GM12878 (cell line): ENCODE measurements around the gene PREP. TPM values are rescaled to one million over a fixed set of nuclear protein-coding genes. Genes with fewer than 3 reads are reported as not detected.

Source experiments
- ATAC-seq: fragments of 200-7000 bp; cut with Tn5 transposase; 3 replicates; pipeline ENCODE4 v1.9.1; 2020; ENCODE audit warnings: mild to moderate bottlenecking, moderate library complexity
- BruUV-seq: library from RNA; stranded (reverse); fragments of 400-500 nt; replicated peaks from 2 replicates; lab custom pipeline; 2021; lab: Mats Ljungman, UMichigan
- CTCF ChIA-PET: fragments of 300-600 bp; sonication (Branson Sonifier 250); formaldehyde crosslinking; extraction: SDS; loops from one replicate; lab custom pipeline; 2021; ENCODE audit warnings: inconsistent platforms; lab: Yijun Ruan, JAX
- POLR2A ChIA-PET: fragments of 350-600 bp; formaldehyde crosslinking; extraction: SDS; loops from one replicate; lab custom pipeline; 2021; ENCODE audit warnings: inconsistent platforms; lab: Charles Lee
- RAD21 ChIA-PET: fragments of 300-600 bp; sonication (Branson Sonifier 250); formaldehyde crosslinking; loops from one replicate; lab custom pipeline; 2023; ENCODE audit warnings: antibody characterized with exemption; ENCODE audit not compliant: unreplicated experiment; lab: Charles Lee
- SMC1A ChIA-PET: fragments of 300-600 bp; sonication (Branson Sonifier 250); formaldehyde crosslinking; loops from one replicate; lab custom pipeline; 2023; ENCODE audit not compliant: unreplicated experiment, uncharacterized antibody; lab: Charles Lee
- DNase-seq: peaks from one replicate; pipeline ENCODE4 v3.0.0-alpha.2; 2011; ENCODE audit warnings: low read depth, low spot score
- FAIRE-seq: peaks from 3 replicates; lab custom pipeline; 2011; peaks lifted over from hg19 to GRCh38; lab: Jason Lieb, UNC
- H2AFZ ChIP-seq: 2 replicates; pipeline ENCODE4 v1.6.0; 2011; ENCODE audit warnings: low read depth, low read length, control low read depth; ENCODE audit not compliant: control insufficient read depth
- H3K27ac ChIP-seq: 2 replicates; pipeline ENCODE4 v1.5.1; 2011; ENCODE audit warnings: control low read depth; ENCODE audit not compliant: control insufficient read depth, insufficient read depth
- H3K27me3 ChIP-seq, 2 experiments: replicated peaks in 1 of 2; 2 replicates each; pipeline versions ENCODE4 v1.6.0 to v1.6.1; 2011; ENCODE audit warnings: low read length in 1 of 2; ENCODE audit not compliant: control insufficient read depth in 2 of 2, insufficient read depth in 2 of 2
- H3K36me3 ChIP-seq, 2 experiments: 2 replicates each; pipeline ENCODE4 v1.5.1; 2011; ENCODE audit warnings: low read length in 1 of 2; ENCODE audit not compliant: control insufficient read depth in 2 of 2, insufficient read depth in 2 of 2
- H3K4me1 ChIP-seq: 2 replicates; pipeline ENCODE4 v1.6.1; 2011; ENCODE audit warnings: mild to moderate bottlenecking, low read length, moderate library complexity, mixed read lengths; ENCODE audit not compliant: control insufficient read depth, insufficient read depth
- H3K4me2 ChIP-seq: 2 replicates; pipeline ENCODE4 v1.6.0; 2011; ENCODE audit warnings: control low read depth; ENCODE audit not compliant: control insufficient read depth, insufficient read depth
- H3K4me3 ChIP-seq: fragments of 200-600 bp; sonication (generic); 2 replicates; pipeline ENCODE4 v1.5.1; 2016
- H3K79me2 ChIP-seq: 2 replicates; pipeline ENCODE4 v1.6.0; 2011; ENCODE audit warnings: low read length; ENCODE audit not compliant: control insufficient read depth, insufficient read depth
- H3K9ac ChIP-seq: 2 replicates; pipeline ENCODE4 v1.8.0; 2011; ENCODE audit warnings: low read length, control low read depth, mixed read lengths; ENCODE audit not compliant: control insufficient read depth, insufficient read depth
- H3K9me3 ChIP-seq: replicated peaks from 3 replicates; pipeline ENCODE4 v1.5.1; 2011; ENCODE audit warnings: mild to moderate bottlenecking, low read length; ENCODE audit not compliant: control insufficient read depth, insufficient read depth
- H4K20me1 ChIP-seq: 2 replicates; pipeline ENCODE4 v1.6.0; 2011; ENCODE audit not compliant: control insufficient read depth, insufficient read depth
- CREM ChIP-seq: IDR thresholded peaks from 2 replicates; pipeline ENCODE4 v1.6.1; 2014; ENCODE audit warnings: antibody characterized with exemption, low read depth
- ESRRA ChIP-seq: IDR thresholded peaks from 2 replicates; pipeline ENCODE4 v1.6.1; 2012; ENCODE audit warnings: mild to moderate bottlenecking, low read length, improper control_type of control experiment
- IKZF2 ChIP-seq, 2 experiments: fragments of 450-650 bp; IDR thresholded peaks; 2 replicates each; pipeline ENCODE4 v1.6.1; 2017; ENCODE audit warnings: mild to moderate bottlenecking in 2 of 2, moderate library complexity in 2 of 2
- NR2C2 ChIP-seq: IDR thresholded peaks from 2 replicates; pipeline ENCODE4 v1.6.1; 2011; ENCODE audit warnings: borderline replicate concordance, low read depth; ENCODE audit not compliant: control insufficient read depth, insufficient read length
- NR2F1 ChIP-seq: fragments of 450-650 bp; conservative IDR thresholded peaks from 2 replicates; pipeline ENCODE4 v1.6.1; 2017; ENCODE audit warnings: mild to moderate bottlenecking
- POLR2A ChIP-seq: IDR thresholded peaks from 2 replicates; pipeline ENCODE4 v1.6.1; 2011; ENCODE audit warnings: low read depth, mild to moderate bottlenecking, low read length
- POLR2AphosphoS5 ChIP-seq: IDR thresholded peaks from 2 replicates; pipeline ENCODE4 v1.6.1; 2011; ENCODE audit warnings: mild to moderate bottlenecking, low read length, inconsistent platforms
- RAD51 ChIP-seq: fragments of 450-650 bp; IDR thresholded peaks from 2 replicates; pipeline ENCODE4 v1.6.1; 2016; ENCODE audit warnings: moderate library complexity, mild to moderate bottlenecking, inconsistent platforms
- STAT1 ChIP-seq: fragments of 450-650 bp; conservative IDR thresholded peaks from 2 replicates; pipeline ENCODE4 v1.6.1; 2014; ENCODE audit warnings: antibody characterized with exemption, mild to moderate bottlenecking
- TCF7 ChIP-seq: IDR thresholded peaks from 2 replicates; pipeline ENCODE4 v1.6.1; 2014; ENCODE audit warnings: antibody characterized with exemption, borderline replicate concordance
- WGBS: methylation state at CpG from one replicate; pipeline ENCODE4 v1.1.6; 2016; ENCODE audit warnings: low lambda C conversion rate; ENCODE audit not compliant: insufficient replicate concordance, insufficient coverage; ENCODE audit errors: missing lambda C conversion rate; 5-methylcytosine and 5-hydroxymethylcytosine counted together
- in situ Hi-C: fragments of 300-500 bp; cut with MboI; formaldehyde crosslinking; loops from 9 replicates; pipeline ENCODE4 v1.14.3; 2018; ENCODE audit warnings: mixed read lengths
- intact Hi-C: fragments of 100-400 bp; cut with micrococcal nuclease; formaldehyde crosslinking; loops from one replicate; pipeline ENCODE4 v1.14.2; 2022; ENCODE audit not compliant: unreplicated experiment
- polyA plus RNA-seq, 11 experiments: library from polyadenylated mRNA; depleted of rRNA in 4 of 11; unstranded in 6 of 11; stranded (reverse) in 5 of 11; fragments of >200 nt; fragmentation: Nextera tagmentation in 4 of 11; fragmentation: Illumina TruSeq in 1 of 11; extraction: Ambion mirVana in 4 of 11; extraction: Trizol in 1 of 11; gene quantifications; 1 replicate in 1 of 11; 2 replicates in 10 of 11; pipeline versions ENCODE4 v1.2.1 to v1.2.3, GENCODE V29; 2011 to 2016; ENCODE audit warnings: inconsistent platforms in 2 of 11, missing spikeins in 2 of 11, low read depth in 1 of 11
- total RNA-seq, 4 experiments: library from RNA; depleted of rRNA in 3 of 4; stranded (reverse); fragments of >200 nt in 3 of 4; fragmentation: Illumina TruSeq in 1 of 4; extraction: Trizol in 1 of 4; gene quantifications; 2 replicates each; pipeline versions ENCODE4 v1.2.1 to v1.2.3, GENCODE V29; 2013 to 2021
- TF ChIP-seq, protein P1 (sequence below): fragments of 450-650 bp; formaldehyde crosslinking; IDR thresholded peaks from 2 replicates; pipeline ENCODE4 v1.4.0; 2020; ENCODE audit warnings: mild to moderate bottlenecking, moderate library complexity
- TF ChIP-seq, protein P2 (sequence below): IDR thresholded peaks from 2 replicates; pipeline ENCODE4 v1.6.1; 2012; ENCODE audit warnings: low read depth, low read length, improper control_type of control experiment
- TF ChIP-seq, protein P3 (sequence below): IDR thresholded peaks from 2 replicates; pipeline ENCODE4 v1.6.1; 2012; ENCODE audit warnings: low read length, inconsistent platforms

Gene PREP
- total and polyA plus RNA-seq, 10 of the 15 experiments (the other 5 are each of a cell fraction or from before 2014, with no cell fraction given), result 6.5 to 33.6 (median 18.1) TPM

DNA sequence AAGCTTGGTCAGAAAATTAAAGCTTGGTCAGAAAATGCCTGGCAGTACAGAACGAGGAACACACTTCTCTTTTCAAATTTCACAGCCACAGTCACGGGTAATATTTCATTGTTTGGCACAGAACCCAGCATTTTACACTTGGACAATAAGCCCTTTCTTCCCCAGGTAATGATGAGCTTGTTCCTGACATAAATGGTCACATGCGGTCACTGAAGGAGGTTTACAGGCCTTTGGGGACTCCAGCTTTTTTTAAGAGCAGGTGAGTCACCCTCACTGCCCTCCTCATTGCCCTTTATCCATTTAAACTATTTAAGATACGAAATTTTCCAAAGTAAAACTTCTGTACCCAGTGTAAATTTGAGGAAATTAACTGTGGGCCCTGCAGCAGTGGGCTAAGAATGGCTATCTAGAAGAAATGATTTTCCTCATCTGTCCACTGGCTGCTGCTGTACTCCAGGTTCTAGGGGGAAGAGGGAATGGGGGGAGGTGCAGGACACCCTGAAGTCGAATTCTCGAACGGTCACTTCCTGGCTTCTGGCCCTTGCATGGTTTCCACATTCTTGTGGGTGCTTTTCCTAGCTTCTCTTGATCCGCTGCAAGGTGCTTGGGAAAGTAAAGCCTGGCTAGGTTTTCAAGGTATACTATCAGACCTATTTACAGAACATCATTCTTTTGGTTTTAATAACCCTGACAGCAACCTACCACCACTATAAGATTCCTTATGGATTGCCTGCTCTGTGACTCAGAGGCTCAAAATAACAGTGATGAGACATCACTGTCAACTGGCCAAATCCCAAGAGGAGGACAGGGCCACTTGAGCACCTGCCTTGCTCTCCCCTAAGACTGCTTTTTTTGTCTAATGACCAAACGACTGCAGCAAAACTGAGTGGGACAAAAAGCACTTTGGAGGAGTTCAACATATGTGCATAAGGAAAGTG is 75.8 kb downstream of the PREP start (continued):
- TF ChIP-seq, protein P1, sequence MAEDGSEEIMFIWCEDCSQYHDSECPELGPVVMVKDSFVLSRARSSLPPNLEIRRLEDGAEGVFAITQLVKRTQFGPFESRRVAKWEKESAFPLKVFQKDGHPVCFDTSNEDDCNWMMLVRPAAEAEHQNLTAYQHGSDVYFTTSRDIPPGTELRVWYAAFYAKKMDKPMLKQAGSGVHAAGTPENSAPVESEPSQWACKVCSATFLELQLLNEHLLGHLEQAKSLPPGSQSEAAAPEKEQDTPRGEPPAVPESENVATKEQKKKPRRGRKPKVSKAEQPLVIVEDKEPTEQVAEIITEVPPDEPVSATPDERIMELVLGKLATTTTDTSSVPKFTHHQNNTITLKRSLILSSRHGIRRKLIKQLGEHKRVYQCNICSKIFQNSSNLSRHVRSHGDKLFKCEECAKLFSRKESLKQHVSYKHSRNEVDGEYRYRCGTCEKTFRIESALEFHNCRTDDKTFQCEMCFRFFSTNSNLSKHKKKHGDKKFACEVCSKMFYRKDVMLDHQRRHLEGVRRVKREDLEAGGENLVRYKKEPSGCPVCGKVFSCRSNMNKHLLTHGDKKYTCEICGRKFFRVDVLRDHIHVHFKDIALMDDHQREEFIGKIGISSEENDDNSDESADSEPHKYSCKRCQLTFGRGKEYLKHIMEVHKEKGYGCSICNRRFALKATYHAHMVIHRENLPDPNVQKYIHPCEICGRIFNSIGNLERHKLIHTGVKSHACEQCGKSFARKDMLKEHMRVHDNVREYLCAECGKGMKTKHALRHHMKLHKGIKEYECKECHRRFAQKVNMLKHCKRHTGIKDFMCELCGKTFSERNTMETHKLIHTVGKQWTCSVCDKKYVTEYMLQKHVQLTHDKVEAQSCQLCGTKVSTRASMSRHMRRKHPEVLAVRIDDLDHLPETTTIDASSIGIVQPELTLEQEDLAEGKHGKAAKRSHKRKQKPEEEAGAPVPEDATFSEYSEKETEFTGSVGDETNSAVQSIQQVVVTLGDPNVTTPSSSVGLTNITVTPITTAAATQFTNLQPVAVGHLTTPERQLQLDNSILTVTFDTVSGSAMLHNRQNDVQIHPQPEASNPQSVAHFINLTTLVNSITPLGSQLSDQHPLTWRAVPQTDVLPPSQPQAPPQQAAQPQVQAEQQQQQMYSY (CRISPR knock-in tag), result no peak
- TF ChIP-seq STAT1 (no peak), IKZF2 (IDR thresholded peaks at IDR 0.05) (no peak), NR2F1 (no peak)

DNA sequence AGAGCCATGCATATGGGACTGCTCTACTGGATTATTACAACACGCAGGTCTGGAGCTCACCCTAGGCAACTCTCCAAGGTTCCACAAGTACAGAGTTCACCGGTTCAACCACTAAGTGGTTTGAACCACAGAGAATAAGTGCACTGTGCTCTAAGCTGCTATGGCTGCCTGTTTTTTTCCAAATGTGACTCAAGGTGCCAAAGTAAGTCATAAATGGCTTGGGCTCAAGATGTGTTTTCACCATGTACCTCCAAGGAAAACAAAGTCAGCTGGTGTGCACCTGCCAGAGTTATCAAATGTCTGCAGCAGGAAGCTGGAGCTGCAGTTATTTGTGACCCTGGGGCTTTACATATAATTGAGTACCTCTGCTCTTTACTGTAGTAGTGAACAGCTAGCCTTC is 76.7 kb downstream of the PREP start:
- Histone ChIP-seq H4K20me1 (no peaks in the 10 kb centered on the region), H3K9ac (no peak overlapping the region)
- RAD21 ChIA-PET, result no interaction called here
- TF ChIP-seq TCF7, result no peak
- no peak for TF ChIP-seq RAD51
- no peak for TF ChIP-seq CREM
- no peak for TF ChIP-seq POLR2AphosphoS5
- TF ChIP-seq POLR2A, result no peak
- TF ChIP-seq NR2C2, result no peak
- no peak for TF ChIP-seq ESRRA
- TF ChIP-seq, protein P2, sequence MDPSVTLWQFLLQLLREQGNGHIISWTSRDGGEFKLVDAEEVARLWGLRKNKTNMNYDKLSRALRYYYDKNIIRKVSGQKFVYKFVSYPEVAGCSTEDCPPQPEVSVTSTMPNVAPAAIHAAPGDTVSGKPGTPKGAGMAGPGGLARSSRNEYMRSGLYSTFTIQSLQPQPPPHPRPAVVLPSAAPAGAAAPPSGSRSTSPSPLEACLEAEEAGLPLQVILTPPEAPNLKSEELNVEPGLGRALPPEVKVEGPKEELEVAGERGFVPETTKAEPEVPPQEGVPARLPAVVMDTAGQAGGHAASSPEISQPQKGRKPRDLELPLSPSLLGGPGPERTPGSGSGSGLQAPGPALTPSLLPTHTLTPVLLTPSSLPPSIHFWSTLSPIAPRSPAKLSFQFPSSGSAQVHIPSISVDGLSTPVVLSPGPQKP, result no peak
- TF ChIP-seq, protein P3, sequence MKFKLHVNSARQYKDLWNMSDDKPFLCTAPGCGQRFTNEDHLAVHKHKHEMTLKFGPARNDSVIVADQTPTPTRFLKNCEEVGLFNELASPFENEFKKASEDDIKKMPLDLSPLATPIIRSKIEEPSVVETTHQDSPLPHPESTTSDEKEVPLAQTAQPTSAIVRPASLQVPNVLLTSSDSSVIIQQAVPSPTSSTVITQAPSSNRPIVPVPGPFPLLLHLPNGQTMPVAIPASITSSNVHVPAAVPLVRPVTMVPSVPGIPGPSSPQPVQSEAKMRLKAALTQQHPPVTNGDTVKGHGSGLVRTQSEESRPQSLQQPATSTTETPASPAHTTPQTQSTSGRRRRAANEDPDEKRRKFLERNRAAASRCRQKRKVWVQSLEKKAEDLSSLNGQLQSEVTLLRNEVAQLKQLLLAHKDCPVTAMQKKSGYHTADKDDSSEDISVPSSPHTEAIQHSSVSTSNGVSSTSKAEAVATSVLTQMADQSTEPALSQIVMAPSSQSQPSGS, result no peak

More for the DNA sequence above, 76.7 kb downstream of the PREP start:
- no peaks in the 10 kb centered on the region for H3K27me3 ChIP-seq
- intact Hi-C loops, result no loop called here
- H3K9me3 ChIP-seq, result no peaks in the 10 kb centered on the region
- no peak overlapping the region for H3K27ac ChIP-seq
- H3K4me3 ChIP-seq, result no peak overlapping the region
- no peaks in the 10 kb centered on the region for H3K79me2 ChIP-seq
- ChIA-PET SMC1A (interaction anchor here (1.0 kb wide), 1 partner anchor 11 kb away, joined by 3 read pairs; no protein-coding TSS in a partner anchor), POLR2A (no interaction called here), CTCF (interaction anchor here (1.0 kb wide), 2 partner anchors 8 to 238 kb away, joined by 4 to 5 read pairs; no protein-coding TSS in a partner anchor)
- FAIRE-seq (no peak), ATAC-seq (no peak), DNase-seq (no peak)
- peaks cover 5 to 24% of the 10 kb centered on the region in 2 experiments; a peak in 3 of 4 replicates for H3K36me3 ChIP-seq
- WGBS, result 54% methylated on average over 2 of the region's 2 CpGs
- no peak overlapping the region for H3K4me2 ChIP-seq
- no peak overlapping the region for H2AFZ ChIP-seq
- in situ Hi-C loops, result no loop called here
- BruUV-seq, result no TSS peak
- no peaks in the 10 kb centered on the region for H3K4me1 ChIP-seq
